ENCODE data around the gene GALNT10. TPM values are rescaled to one million over a fixed set of nuclear protein-coding genes. Genes with fewer than 3 reads are reported as not detected.

The GALNT10 gene
- total RNA-seq, 2 donors from 2014 or later: 30.2 to 43.4 TPM

DNA sequence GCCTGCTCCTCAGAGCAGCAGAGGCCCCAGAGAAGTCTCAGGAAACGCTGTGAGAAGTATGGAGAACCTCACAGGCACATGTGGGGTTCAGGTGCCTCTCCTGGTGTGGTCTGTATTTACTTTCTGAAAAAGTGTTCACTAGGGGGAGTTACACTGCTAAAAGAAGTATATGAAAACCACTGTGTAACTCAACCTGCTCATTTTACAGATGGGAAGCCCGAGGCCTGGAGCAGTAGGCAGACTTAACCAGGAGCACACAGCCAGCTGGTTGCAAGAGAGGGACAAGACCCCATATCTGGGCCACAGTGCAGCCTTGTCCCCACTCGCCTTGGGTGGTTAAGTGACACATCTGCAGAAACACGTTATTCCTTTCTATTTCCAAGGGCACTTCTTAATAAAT, 142.5 kb downstream of the GALNT10 start:
- no peak for DNase-seq
- H3K27me3 Mint-ChIP-seq (ENCODE audit: insufficient read depth): no peaks in the 10 kb centered on the region
- H3K4me1 Mint-ChIP-seq: peaks cover 5% of the 10 kb centered on the region
- no peaks in the 10 kb centered on the region for H3K9me3 Mint-ChIP-seq
- 95 to 100% methylated on average over 4 of the region's 4 CpGs for WGBS, 2 experiments (ENCODE audit: insufficient coverage in 1 of 2, insufficient read length in 1 of 2)
- Histone ChIP-seq H3K36me3 (ENCODE audit: control insufficient read depth, insufficient read depth, low read length) (peaks cover 78% of the 10 kb centered on the region), H3K9me3 (ENCODE audit: control insufficient read depth, low read length) (no peaks in the 10 kb centered on the region), H3K4me1 (ENCODE audit: control insufficient read depth, insufficient read depth, low read length) (no peaks in the 10 kb centered on the region), H3K27me3 (ENCODE audit: control insufficient read depth, insufficient read depth, low read length, poor library complexity, severe bottlenecking) (no peaks in the 10 kb centered on the region), H3K27ac (ENCODE audit: low read depth, low read length) (no peak overlapping the region), H3K9ac (ENCODE audit: extremely low read depth, low read length, poor library complexity, severe bottlenecking) (no peak overlapping the region), H3K4me3 (ENCODE audit: low read length) (no peak overlapping the region)
- peaks cover 27% of the 10 kb centered on the region for H3K36me3 Mint-ChIP-seq (ENCODE audit: low read depth)
- TF ChIP-seq, protein P1, sequence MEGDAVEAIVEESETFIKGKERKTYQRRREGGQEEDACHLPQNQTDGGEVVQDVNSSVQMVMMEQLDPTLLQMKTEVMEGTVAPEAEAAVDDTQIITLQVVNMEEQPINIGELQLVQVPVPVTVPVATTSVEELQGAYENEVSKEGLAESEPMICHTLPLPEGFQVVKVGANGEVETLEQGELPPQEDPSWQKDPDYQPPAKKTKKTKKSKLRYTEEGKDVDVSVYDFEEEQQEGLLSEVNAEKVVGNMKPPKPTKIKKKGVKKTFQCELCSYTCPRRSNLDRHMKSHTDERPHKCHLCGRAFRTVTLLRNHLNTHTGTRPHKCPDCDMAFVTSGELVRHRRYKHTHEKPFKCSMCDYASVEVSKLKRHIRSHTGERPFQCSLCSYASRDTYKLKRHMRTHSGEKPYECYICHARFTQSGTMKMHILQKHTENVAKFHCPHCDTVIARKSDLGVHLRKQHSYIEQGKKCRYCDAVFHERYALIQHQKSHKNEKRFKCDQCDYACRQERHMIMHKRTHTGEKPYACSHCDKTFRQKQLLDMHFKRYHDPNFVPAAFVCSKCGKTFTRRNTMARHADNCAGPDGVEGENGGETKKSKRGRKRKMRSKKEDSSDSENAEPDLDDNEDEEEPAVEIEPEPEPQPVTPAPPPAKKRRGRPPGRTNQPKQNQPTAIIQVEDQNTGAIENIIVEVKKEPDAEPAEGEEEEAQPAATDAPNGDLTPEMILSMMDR (conservative IDR thresholded peaks at IDR 0.05): no peak
- H3K4me3 Mint-ChIP-seq: no peak overlapping the region
- H3K27ac Mint-ChIP-seq: no peak overlapping the region

DNA sequence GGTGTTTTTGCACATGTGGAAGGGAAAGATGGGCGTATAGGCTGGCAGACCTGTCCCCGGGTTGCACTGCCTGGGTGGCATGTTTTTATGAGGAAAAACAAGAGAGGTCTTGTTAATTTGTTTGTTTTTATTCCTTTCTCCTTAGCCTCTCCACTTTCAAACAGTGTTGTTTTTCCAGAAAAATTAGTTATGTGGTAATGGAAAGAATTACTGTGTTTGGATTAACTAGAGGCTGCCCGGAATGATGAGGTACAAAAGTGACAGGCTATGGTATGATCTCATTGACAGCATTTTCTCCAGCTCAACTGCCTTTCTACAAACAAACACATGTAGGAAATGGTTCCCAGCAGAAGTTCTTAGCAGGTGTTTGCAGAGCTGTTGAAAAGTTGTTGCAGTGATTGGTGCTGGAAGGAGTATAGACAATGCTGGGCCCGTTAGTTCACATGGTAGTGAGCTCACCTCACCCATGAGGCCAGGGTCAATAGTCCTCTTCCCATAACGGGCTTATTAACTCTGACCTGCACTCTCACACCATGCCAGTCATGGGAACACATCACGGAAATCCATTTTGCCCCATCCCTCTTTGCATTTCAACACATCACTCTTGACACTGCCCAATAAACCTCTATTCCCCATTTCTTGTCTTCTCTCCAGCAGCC, 144.0 kb downstream of the GALNT10 start:
- no peaks in the 10 kb centered on the region for H3K27me3 Mint-ChIP-seq (ENCODE audit: insufficient read depth)
- 94 to 96% methylated on average over 3 to 6 of the region's 6 CpGs for whole genome bisulfite sequencing, 2 experiments (ENCODE audit: insufficient coverage in 1 of 2, insufficient read length in 1 of 2)
- no peak overlapping the region for H3K27ac Mint-ChIP-seq

DNA sequence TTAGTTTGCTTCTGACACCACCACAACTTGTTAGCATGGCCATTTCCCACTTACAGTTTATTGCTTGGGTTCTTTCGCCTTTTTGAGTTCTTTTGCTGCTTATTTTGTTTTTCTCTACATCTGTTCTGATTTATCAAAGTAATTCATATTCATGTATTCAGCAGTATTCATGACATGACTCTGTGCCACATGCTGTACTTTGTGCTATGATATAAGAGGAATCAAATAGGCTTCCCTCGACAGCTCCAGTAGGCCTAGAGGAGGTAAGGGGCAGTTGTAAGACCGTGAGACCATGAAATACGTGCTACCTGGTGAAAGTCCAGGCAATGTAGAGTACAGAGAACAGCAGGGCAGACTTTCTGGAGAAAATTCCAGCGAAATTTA, 144.5 kb downstream of the GALNT10 start:
- Histone ChIP-seq H3K36me3 (ENCODE audit: control insufficient read depth, insufficient read depth, low read length) (peaks cover 67% of the 10 kb centered on the region), H3K9me3 (ENCODE audit: control insufficient read depth, low read length) (no peaks in the 10 kb centered on the region), H3K4me1 (ENCODE audit: control insufficient read depth, insufficient read depth, low read length) (peaks cover 9% of the 10 kb centered on the region), H3K9ac (ENCODE audit: extremely low read depth, low read length, poor library complexity, severe bottlenecking) (no peak overlapping the region), H3K27ac (ENCODE audit: low read depth, low read length) (no peak overlapping the region), H3K27me3 (ENCODE audit: control insufficient read depth, insufficient read depth, low read length, poor library complexity, severe bottlenecking) (no peaks in the 10 kb centered on the region), H3K4me3 (ENCODE audit: low read length) (no peak overlapping the region)
- 89 to 94% methylated on average over 5 of the region's 5 CpGs for WGBS, 2 experiments (ENCODE audit: insufficient coverage in 1 of 2, insufficient read length in 1 of 2)
- no peak overlapping the region for H3K4me3 Mint-ChIP-seq
- H3K9me3 Mint-ChIP-seq: no peaks in the 10 kb centered on the region
- H3K36me3 Mint-ChIP-seq (ENCODE audit: low read depth): peaks cover 29% of the 10 kb centered on the region
- H3K27ac Mint-ChIP-seq: no peak overlapping the region
- no peaks in the 10 kb centered on the region for H3K27me3 Mint-ChIP-seq (ENCODE audit: insufficient read depth)
- TF ChIP-seq, protein P1 (conservative IDR thresholded peaks at IDR 0.05): no peak
- H3K4me1 Mint-ChIP-seq: peaks cover 17% of the 10 kb centered on the region
- DNase-seq: no peak

More for the DNA sequence above, 144.0 kb downstream of the GALNT10 start:
- TF ChIP-seq, protein P1 (conservative IDR thresholded peaks at IDR 0.05): no peak
- no peaks in the 10 kb centered on the region for H3K9me3 ChIP-seq (ENCODE audit: control insufficient read depth, low read length)
- H3K4me1 ChIP-seq (ENCODE audit: control insufficient read depth, insufficient read depth, low read length): peaks cover 9% of the 10 kb centered on the region
- peaks cover 73% of the 10 kb centered on the region for H3K36me3 ChIP-seq (ENCODE audit: control insufficient read depth, insufficient read depth, low read length)
- H3K9ac ChIP-seq (ENCODE audit: extremely low read depth, low read length, poor library complexity, severe bottlenecking): no peak overlapping the region
- peaks cover 30% of the 10 kb centered on the region for H3K36me3 Mint-ChIP-seq (ENCODE audit: low read depth)
- H3K9me3 Mint-ChIP-seq: no peaks in the 10 kb centered on the region
- H3K27ac ChIP-seq (ENCODE audit: low read depth, low read length): no peak overlapping the region
- no peaks in the 10 kb centered on the region for H3K27me3 ChIP-seq (ENCODE audit: control insufficient read depth, insufficient read depth, low read length, poor library complexity, severe bottlenecking)
- no peak overlapping the region for H3K4me3 Mint-ChIP-seq
- H3K4me1 Mint-ChIP-seq: peaks cover 15% of the 10 kb centered on the region
- DNase-seq: no peak
- no peak overlapping the region for H3K4me3 ChIP-seq (ENCODE audit: low read length)

All from endodermal cell (in vitro differentiated cells).